GM21367 (cell line): ENCODE measurements around the gene MSH5.

Experiments
- ATAC-seq: cut with Tn5 transposase; IDR thresholded peaks from one replicate; pipeline ENCODE4 v1.9.1; 2021; ENCODE audit not compliant: unreplicated experiment

The MSH5 gene

DNA sequence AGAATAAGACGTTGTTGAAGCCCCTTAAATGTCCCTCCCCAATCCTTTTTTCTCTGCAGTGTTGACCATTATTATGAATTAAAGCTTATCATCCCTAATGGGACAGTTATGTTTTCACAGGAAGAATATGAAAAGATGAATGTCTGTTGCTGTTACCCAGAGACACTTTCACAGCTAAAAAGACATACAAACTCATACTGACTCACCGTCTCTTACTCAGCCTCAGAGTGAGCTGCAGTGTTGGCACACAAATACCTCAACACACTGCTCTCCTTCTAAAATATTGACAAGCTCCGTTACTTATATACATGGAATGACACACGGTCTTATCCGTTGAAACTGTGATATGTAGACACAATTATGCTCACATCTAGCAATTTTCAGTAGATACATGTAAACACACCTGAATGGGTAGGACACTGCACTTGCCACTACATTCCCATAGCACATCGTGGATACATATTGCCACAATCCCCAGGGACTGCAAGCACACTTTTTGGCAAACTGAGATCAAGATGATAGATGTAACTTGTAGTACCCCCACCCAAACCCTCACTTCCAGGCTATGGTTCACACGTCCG lies 13.0 kb downstream of the MSH5 start:
- ATAC-seq = no peak

GRCh38 chr6:31758281-31758680 lies 18.5 kb downstream of the MSH5 start:
- no peak for ATAC-seq

- ATAC-seq = no peak
These were observed 21.0 kb downstream of the MSH5 start for GRCh38 chr6:31760790-31761189.

DNA sequence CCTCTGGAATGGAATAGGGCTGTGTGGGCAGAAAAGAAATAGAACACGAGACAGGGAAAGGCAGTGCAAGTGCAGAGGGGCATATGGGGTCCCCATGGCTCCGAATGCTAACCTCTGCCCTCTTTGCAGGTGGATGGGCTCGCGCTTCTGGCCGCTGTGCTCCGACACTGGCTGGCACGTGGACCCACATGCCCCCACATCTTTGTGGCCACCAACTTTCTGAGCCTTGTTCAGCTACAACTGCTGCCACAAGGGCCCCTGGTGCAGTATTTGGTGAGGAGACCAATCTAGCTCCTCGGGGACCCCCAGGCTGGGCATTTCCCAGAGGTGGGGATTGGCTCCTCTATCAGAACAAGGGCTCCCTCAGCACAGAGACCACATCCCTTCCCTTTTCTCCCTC lies 21.5 kb downstream of the MSH5 start:
- ATAC-seq = no peak

DNA sequence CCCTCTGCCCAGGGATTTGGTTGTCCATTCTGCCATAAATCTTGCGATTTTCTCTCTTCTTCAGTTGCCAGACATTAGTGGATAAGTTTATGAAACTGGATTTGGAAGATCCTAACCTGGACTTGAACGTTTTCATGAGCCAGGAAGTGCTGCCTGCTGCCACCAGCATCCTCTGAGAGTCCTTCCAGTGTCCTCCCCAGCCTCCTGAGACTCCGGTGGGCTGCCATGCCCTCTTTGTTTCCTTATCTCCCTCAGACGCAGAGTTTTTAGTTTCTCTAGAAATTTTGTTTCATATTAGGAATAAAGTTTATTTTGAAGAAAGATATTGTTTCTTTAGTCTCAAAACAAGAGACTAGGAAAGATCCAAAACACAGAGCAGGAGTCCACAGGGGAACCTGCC lies 22.6 kb downstream of the MSH5 start, which contains the start of gene SAPCD1:
SAPCD1 (plus strand) TSS at position 301 of the 400 bp plus-strand sequence. CDS start 399 bp downstream, outside the sequence.
- no peak for ATAC-seq

- no peak for ATAC-seq
These were observed 23.2 kb downstream of the MSH5 start for GRCh38 chr6:31762878-31763618.

GRCh38 chr6:31763619-31763940 lies 23.8 kb downstream of the MSH5 start:
- no peak for ATAC-seq

DNA sequence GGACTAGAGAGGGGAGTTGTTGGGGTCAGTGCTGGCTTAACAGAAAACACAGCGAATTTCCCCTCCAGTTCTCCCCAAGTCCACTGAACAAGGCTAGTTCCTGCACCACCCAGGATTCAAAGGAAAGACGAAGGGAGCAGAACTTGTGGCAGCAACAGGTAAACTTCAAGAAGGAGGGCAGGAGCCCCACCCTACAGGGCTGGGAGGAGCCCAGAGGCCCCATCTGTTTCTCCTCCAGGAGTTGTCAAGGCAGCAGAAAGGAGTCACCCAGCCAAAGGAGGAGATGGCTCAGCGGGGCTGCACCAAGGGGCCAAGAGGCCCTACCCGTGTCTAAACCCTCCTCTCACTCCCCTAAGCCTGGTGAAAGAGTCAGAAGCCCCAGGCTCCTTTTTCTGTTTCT lies 24.4 kb downstream of the MSH5 start:
- ATAC-seq = no peak

DNA sequence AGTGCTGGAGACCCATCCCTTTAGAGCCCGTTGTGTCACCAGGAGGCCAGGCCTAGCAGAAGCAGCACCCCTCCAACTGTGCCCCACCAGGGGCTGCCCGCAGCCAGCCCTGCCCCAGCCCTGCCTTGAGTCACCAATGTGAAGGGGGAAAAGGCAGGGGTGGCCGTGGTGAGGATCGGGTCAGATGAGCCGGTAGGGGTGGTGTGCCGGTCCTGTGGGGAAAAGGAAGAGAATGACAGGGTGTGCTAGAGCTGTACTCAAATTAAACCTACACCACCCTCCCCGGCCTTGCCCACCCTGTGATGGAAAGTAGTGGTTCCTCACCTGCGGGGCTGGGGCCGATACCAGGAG lies 25.7 kb downstream of the MSH5 start:
- ATAC-seq = no peak

DNA sequence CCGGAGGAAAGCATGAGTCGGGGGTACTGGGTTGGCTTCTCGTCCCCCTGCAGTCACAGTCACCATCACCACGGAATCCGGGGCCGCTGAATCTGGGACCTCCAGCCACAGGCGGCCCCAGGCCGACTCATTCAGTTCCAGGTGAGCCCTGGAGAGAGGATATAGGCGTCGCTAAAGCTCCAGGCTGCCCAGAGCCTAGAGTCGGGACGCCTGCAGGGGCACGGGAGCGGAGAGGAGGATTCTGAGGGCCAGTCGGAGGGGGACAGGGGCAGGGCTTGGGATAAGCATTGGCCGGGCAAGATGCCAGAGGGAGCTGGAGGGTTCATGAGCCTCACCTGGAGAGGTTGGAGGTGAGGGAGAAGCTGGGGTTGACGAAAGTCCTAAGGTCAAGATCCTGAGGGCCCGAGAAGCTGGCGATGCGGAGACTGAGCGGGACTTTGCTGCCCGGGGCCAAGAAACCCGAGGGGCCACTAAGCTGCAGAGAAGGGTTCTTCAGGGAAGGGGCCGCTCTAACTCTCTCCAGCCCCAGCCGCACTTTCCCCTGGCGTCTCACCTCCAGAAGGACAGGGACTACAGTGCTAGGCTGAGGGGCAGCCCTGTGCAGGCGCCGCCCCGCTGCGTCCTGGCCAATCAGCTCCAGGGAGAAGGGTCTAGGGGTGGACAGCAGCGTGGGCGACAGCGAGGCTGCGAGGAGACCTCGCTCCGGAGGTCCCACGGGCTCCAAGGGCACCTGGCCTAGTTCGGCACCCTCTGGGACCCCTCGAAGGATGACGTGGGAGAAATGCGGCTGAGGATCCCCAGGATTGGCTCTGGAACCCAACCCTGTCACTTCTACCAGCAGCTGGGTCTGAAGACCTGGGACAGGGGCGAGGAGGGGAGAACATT lies 26.3 kb downstream of the MSH5 start:
- ATAC-seq = no peak

DNA sequence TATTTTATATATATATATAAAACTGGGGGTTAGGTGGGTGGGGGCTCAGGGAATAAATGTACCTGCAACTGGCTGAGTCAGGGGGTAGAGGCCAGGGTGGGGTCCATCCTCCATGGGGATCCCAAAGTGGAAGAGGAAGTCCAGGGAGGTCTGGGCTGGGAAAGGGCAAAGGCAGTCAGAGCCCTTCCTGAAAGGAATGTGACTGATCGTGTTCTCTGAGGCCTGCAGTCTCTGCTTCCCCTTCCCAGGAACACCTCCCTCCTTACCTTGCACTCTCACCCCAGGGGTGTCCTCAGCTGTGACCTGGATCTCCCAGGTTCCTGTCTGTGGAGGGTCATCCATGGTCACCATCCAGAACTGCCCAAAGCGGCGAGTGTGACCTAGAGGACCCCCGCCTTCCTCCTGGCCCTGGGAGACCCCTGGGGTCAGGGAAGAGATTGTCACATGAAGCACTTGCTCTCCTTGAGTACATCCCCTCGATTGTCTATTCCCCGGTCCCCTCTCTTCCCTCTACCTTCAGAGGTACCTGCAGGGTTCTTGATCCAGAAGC lies 27.4 kb downstream of the MSH5 start:
- ATAC-seq = no peak

- ATAC-seq = no peak
These were observed 28.8 kb downstream of the MSH5 start for GRCh38 chr6:31768363-31769257.

GRCh38 chr6:31769684-31770371 lies 30.0 kb downstream of the MSH5 start:
- no peak for ATAC-seq

GRCh38 chr6:31770860-31771259 lies 31.1 kb downstream of the MSH5 start:
- no peak for ATAC-seq

GRCh38 chr6:31771992-31772358 lies 32.2 kb downstream of the MSH5 start:
- ATAC-seq = no peak

DNA sequence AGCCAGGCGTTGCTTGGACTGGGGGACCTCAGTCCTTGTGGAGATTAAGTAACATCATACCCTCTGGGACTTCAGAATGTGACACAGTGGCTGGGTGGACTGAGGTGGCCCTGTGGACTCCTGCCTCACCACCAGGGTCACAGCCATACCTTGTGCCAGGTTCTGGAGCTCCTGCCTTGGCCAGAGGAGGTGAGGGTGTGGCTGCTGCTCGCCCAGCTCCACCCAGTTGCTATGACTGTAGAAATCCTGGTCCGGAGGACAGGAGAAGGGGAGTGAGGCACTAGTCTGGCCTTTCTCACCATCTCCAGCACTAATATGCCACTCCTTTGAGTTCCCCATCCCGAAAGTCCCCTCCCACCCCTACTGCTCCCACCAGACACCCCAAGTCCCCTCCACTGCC lies 35.4 kb downstream of the MSH5 start:
- ATAC-seq = no peak

- ATAC-seq = no peak
These were observed 36.1 kb downstream of the MSH5 start for GRCh38 chr6:31775633-31776484.

DNA sequence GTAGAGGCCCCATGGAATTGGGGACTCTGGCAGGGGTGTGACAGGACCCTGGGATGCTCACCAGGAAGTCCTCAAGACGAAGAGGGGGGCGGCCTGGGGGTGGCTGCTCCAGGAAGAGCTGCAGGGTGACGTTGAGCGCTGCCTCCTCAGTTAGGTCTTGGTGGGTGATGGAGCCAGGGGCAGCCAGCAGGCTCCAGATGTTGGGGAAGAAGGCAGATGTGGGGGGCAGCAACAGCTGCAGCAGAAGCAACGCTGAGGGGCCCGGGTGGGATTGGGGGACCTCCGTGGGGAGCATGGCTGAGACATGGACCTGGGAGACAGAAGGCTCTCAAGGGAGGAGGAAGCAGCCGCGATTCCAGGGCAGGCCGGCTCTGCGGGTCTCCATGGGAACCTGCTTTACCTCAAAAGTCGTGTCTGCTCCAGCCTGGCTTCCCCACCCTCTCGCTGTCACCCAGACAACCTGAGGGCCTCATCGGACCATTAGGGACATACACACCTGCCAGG lies 36.7 kb downstream of the MSH5 start:
- no peak for ATAC-seq

- peak; percentile 49 for ATAC-seq
These were observed 37.3 kb downstream of the MSH5 start, which contains the start of gene VWA7 for GRCh38 chr6:31776989-31777666. Gene VWA7 (minus strand): TSS chr6:31777328. CDS start chr6:31776779, 549 bp downstream.
